Liver (tissue), 9 donors: Measurements from ENCODE around the gene HGFAC. TPM values are rescaled to one million over a fixed set of nuclear protein-coding genes. Genes with fewer than 3 reads are reported as not detected.

ENCODE experiments used
- DNase-seq: peaks from one replicate; pipeline ENCODE4 v3.0.0-alpha.2; 2017; ENCODE audit warnings: low spot score
- H3K27ac ChIP-seq, 2 donors: one replicate each; pipeline ENCODE4 v1.7.0; 2013; ENCODE audit warnings: inconsistent platforms in 2 of 2, low read length in 2 of 2, control low read depth in 1 of 2, low read depth in 1 of 2, mild to moderate bottlenecking in 1 of 2
- H3K27me3 ChIP-seq, 4 donors: one replicate each; pipeline versions ENCODE4 v1.6.1 to v1.7.0; 2013; ENCODE audit warnings: low read length in 3 of 4, inconsistent platforms in 1 of 4, mild to moderate bottlenecking in 1 of 4, moderate library complexity in 1 of 4; ENCODE audit not compliant: control insufficient read depth in 4 of 4, insufficient read depth in 4 of 4
- H3K36me3 ChIP-seq, 4 donors: one replicate each; pipeline versions ENCODE4 v1.6.1 to v1.7.0; 2013; ENCODE audit warnings: low read length in 3 of 4, mild to moderate bottlenecking in 3 of 4, low read depth in 1 of 4, moderate library complexity in 1 of 4; ENCODE audit not compliant: control insufficient read depth in 4 of 4, insufficient read depth in 3 of 4
- H3K4me1 ChIP-seq, 4 donors: one replicate each; pipeline versions ENCODE4 v1.6.1 to v1.7.0; 2013; ENCODE audit warnings: low read length in 3 of 4, mild to moderate bottlenecking in 3 of 4, moderate library complexity in 1 of 4; ENCODE audit not compliant: control insufficient read depth in 4 of 4, insufficient read depth in 4 of 4
- H3K4me3 ChIP-seq, 3 donors: one replicate each; pipeline versions ENCODE4 v1.6.1 to v1.7.0; 2013; ENCODE audit warnings: low read length in 3 of 3, control low read depth in 1 of 3, low read depth in 1 of 3, mild to moderate bottlenecking in 1 of 3
- H3K9ac ChIP-seq, 2 donors: one replicate each; pipeline ENCODE4 v1.7.0; 2013; ENCODE audit warnings: low read length in 2 of 2, mild to moderate bottlenecking in 2 of 2, moderate library complexity in 2 of 2, control low read depth in 1 of 2, low read depth in 1 of 2
- H3K9me3 ChIP-seq, 4 donors: one replicate each; pipeline versions ENCODE4 v1.6.1 to v1.7.0; 2013; ENCODE audit warnings: low read length in 3 of 4; ENCODE audit not compliant: control insufficient read depth in 4 of 4
- EGR1 ChIP-seq, 2 donors: IDR thresholded peaks; 2 replicates each; pipeline ENCODE4 v1.6.1; 2016 to 2018; ENCODE audit warnings: antibody characterized with exemption in 2 of 2, low read depth in 2 of 2
- FOXA1 ChIP-seq: IDR thresholded peaks from 2 replicates; pipeline ENCODE4 v1.6.1; 2016; ENCODE audit warnings: antibody characterized with exemption
- FOXA2 ChIP-seq: IDR thresholded peaks from 2 replicates; pipeline ENCODE4 v1.6.1; 2016; ENCODE audit warnings: antibody characterized with exemption
- GABPA ChIP-seq, 2 donors: IDR thresholded peaks in 1 of 2; conservative IDR thresholded peaks in 1 of 2; 2 replicates each; pipeline ENCODE4 v1.6.1; 2016; ENCODE audit warnings: antibody characterized with exemption in 2 of 2, mild to moderate bottlenecking in 1 of 2, moderate library complexity in 1 of 2
- HNF4A ChIP-seq, 2 donors: conservative IDR thresholded peaks; 2 replicates each; pipeline ENCODE4 v1.6.1; 2016; ENCODE audit warnings: antibody characterized with exemption in 2 of 2, mild to moderate bottlenecking in 2 of 2
- HNF4G ChIP-seq: IDR thresholded peaks from 2 replicates; pipeline ENCODE4 v1.6.1; 2016; ENCODE audit warnings: antibody characterized with exemption
- JUND ChIP-seq, 2 donors: IDR thresholded peaks; 2 replicates each; pipeline ENCODE4 v1.6.1; 2016; ENCODE audit warnings: antibody characterized with exemption in 2 of 2
- NR2F2 ChIP-seq: IDR thresholded peaks from 2 replicates; pipeline ENCODE4 v1.6.1; 2016; ENCODE audit warnings: antibody characterized with exemption
- RAD21 ChIP-seq, 2 donors: IDR thresholded peaks; 2 replicates each; pipeline ENCODE4 v1.6.1; 2016; ENCODE audit warnings: antibody characterized with exemption in 2 of 2, mild to moderate bottlenecking in 2 of 2
- RXRA ChIP-seq, 2 donors: IDR thresholded peaks; 2 replicates each; pipeline ENCODE4 v1.6.1; 2017 to 2018; ENCODE audit warnings: antibody characterized with exemption in 2 of 2, mild to moderate bottlenecking in 1 of 2
- SP1 ChIP-seq: IDR thresholded peaks from 2 replicates; pipeline ENCODE4 v1.6.1; 2018; ENCODE audit warnings: antibody characterized with exemption, mild to moderate bottlenecking
- TAF1 ChIP-seq: conservative IDR thresholded peaks from 2 replicates; pipeline ENCODE4 v1.6.1; 2016; ENCODE audit warnings: antibody characterized with exemption, mild to moderate bottlenecking
- YY1 ChIP-seq: IDR thresholded peaks from 2 replicates; pipeline ENCODE4 v1.6.1; 2016; ENCODE audit warnings: antibody characterized with exemption, mild to moderate bottlenecking
- WGBS: extraction: QIAGEN DNeasy Blood & Tissue Kit; methylation state at CpG from one replicate; pipeline ENCODE4 v1.1.7; 2013; 5-methylcytosine and 5-hydroxymethylcytosine counted together
- polyA plus RNA-seq, 2 donors: library from polyadenylated mRNA; stranded (reverse) in 1 of 2; unstranded in 1 of 2; fragments of 200-250 nt in 1 of 2; fragments of >200 nt in 1 of 2; fragmentation: Nextera tagmentation in 1 of 2; extraction: Ambion mirVana in 1 of 2; gene quantifications; one replicate each; pipeline versions ENCODE4 v1.2.1 to v1.2.3, GENCODE V29; 2013 to 2015
- total RNA-seq, 2 donors: library from RNA; depleted of rRNA; stranded (reverse); fragments of >200 nt; gene quantifications; one replicate each; pipeline ENCODE4 v1.2.3, GENCODE V29; 2014
- TF ChIP-seq, protein P1 (sequence below): IDR thresholded peaks from 2 replicates; pipeline ENCODE4 v1.6.1; 2016; ENCODE audit warnings: antibody characterized with exemption
- TF ChIP-seq, protein P2 (sequence below): fragments of 150-350 bp; IDR thresholded peaks from 2 replicates; pipeline ENCODE4 v1.5.1; 2017; ENCODE audit warnings: improper control_type of control experiment, low read depth, low read length; ENCODE audit not compliant: missing input control
- TF ChIP-seq, protein P3 (sequence below): IDR thresholded peaks from 2 replicates; pipeline ENCODE4 v1.6.1; 2016; ENCODE audit warnings: antibody characterized with exemption, mild to moderate bottlenecking
- TF ChIP-seq, protein P4 (sequence below): IDR thresholded peaks from 2 replicates; pipeline ENCODE4 v1.6.1; 2016; ENCODE audit warnings: antibody characterized with exemption
- TF ChIP-seq, protein P5 (sequence below): IDR thresholded peaks from 2 replicates; pipeline ENCODE4 v1.6.1; 2016; ENCODE audit warnings: antibody characterized with exemption
- donor health status: healthy.
- donor health status: healthy.
- donor health status: healthy.
- donor health status: healthy.
- donor health status: healthy.

The HGFAC gene
- total and polyA plus RNA-seq, 4 donors: 23.3 to 133 (median 82.7) TPM

DNA sequence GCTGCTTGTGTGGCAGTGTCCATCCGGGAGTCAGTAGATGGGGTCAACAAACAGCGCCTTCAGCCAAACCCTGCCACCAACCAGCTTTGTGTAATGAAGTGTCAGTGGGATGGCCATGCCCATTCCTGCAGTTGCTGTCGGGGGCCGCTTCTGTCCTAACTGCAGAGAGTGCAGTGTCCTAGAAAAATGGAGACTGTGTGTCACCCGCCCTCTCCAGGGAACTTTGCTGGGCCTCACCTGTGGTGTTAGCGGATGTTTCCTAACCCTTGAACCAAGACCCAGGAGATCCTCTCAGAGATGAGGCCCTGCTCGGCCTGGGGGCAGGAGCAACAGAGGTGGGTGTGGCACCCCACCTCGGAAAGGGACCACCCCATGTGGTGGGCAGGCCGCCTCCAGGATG, 35.3 kb upstream of the HGFAC start:
- TF ChIP-seq HNF4G: no peak
- TF ChIP-seq HNF4A (conservative IDR thresholded peaks at IDR 0.05): no peak
- no peak for TF ChIP-seq FOXA1
- TF ChIP-seq TAF1: no peak
- Histone ChIP-seq H3K27ac (peak overlapping the region; percentile 31 to 95), H3K9me3 (no peaks in the 10 kb centered on the region), H3K4me3 (no peak overlapping the region), H3K9ac (peak overlapping the region in 1 of 2 donors; percentile 7), H3K36me3 (no peaks in the 10 kb centered on the region), H3K4me1 (peaks cover 18 to 47% (median 39%) of the 10 kb centered on the region in 4 donors), H3K27me3 (no peaks in the 10 kb centered on the region)
- 93% methylated on average over 9 of the region's 9 CpGs for WGBS
- no peak for DNase-seq

DNA sequence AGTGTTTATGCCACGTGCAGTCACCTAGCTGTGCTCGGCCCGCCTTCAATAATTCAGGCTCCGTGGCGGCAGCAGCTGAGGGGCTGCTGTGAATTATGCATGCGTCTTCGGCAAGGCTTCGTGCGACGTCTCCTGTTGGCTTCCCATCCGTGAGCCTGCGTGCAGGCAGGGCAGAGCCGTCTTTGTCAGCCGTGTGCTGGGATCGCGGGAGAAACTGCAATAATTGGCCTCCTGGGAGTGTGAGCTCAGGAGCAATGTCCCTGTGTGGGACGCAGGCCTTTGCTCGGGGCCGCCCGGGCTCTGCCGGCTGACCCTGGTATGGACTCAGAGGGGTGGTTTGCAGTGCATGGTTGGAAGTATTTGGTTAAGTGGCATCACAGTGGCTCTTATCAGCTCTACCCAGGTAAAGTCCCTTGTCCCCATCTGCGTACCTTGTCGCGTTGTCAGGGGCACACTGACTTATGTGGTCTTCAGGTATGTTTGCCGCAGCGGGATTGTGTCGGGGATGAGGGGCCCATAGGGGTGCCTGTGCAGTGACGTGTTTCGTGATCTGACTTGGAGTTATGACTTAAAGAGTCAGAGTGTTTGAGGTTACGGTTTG, 34.5 kb upstream of the HGFAC start:
- Histone ChIP-seq H3K4me3 (no peak overlapping the region), H3K36me3 (no peaks in the 10 kb centered on the region), H3K9me3 (no peaks in the 10 kb centered on the region), H3K27ac (peak overlapping the region; percentile 86 to 95), H3K4me1 (peaks cover 18 to 47% (median 39%) of the 10 kb centered on the region in 4 donors), H3K9ac (peak overlapping the region in 1 of 2 donors; percentile 74), H3K27me3 (no peaks in the 10 kb centered on the region)
- no peak for DNase-seq
- TF ChIP-seq, protein P1, sequence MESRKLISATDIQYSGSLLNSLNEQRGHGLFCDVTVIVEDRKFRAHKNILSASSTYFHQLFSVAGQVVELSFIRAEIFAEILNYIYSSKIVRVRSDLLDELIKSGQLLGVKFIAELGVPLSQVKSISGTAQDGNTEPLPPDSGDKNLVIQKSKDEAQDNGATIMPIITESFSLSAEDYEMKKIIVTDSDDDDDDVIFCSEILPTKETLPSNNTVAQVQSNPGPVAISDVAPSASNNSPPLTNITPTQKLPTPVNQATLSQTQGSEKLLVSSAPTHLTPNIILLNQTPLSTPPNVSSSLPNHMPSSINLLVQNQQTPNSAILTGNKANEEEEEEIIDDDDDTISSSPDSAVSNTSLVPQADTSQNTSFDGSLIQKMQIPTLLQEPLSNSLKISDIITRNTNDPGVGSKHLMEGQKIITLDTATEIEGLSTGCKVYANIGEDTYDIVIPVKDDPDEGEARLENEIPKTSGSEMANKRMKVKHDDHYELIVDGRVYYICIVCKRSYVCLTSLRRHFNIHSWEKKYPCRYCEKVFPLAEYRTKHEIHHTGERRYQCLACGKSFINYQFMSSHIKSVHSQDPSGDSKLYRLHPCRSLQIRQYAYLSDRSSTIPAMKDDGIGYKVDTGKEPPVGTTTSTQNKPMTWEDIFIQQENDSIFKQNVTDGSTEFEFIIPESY: no peak
- TF ChIP-seq TAF1 (no peak), HNF4A (conservative IDR thresholded peaks at IDR 0.05) (peak; percentile 42 to 70), JUND (IDR thresholded peaks at IDR 0.05) (no peak), SP1 (no peak), HNF4G (peak; percentile 7), FOXA2 (peak; percentile 6), GABPA (IDR thresholded peaks at IDR 0.05 in 1 of 2, conservative IDR thresholded peaks at IDR 0.05 in 1 of 2) (no peak), YY1 (no peak), RXRA (IDR thresholded peaks at IDR 0.05) (peak in 1 of 2 donors; percentile 75), EGR1 (IDR thresholded peaks at IDR 0.05; ENCODE audit: low read depth in 2 of 2) (no peak), RAD21 (IDR thresholded peaks at IDR 0.05) (peak in 1 of 2 donors; percentile 40), NR2F2 (no peak), FOXA1 (no peak)
- TF ChIP-seq, protein P2, sequence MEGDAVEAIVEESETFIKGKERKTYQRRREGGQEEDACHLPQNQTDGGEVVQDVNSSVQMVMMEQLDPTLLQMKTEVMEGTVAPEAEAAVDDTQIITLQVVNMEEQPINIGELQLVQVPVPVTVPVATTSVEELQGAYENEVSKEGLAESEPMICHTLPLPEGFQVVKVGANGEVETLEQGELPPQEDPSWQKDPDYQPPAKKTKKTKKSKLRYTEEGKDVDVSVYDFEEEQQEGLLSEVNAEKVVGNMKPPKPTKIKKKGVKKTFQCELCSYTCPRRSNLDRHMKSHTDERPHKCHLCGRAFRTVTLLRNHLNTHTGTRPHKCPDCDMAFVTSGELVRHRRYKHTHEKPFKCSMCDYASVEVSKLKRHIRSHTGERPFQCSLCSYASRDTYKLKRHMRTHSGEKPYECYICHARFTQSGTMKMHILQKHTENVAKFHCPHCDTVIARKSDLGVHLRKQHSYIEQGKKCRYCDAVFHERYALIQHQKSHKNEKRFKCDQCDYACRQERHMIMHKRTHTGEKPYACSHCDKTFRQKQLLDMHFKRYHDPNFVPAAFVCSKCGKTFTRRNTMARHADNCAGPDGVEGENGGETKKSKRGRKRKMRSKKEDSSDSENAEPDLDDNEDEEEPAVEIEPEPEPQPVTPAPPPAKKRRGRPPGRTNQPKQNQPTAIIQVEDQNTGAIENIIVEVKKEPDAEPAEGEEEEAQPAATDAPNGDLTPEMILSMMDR: no peak
- TF ChIP-seq, protein P3, sequence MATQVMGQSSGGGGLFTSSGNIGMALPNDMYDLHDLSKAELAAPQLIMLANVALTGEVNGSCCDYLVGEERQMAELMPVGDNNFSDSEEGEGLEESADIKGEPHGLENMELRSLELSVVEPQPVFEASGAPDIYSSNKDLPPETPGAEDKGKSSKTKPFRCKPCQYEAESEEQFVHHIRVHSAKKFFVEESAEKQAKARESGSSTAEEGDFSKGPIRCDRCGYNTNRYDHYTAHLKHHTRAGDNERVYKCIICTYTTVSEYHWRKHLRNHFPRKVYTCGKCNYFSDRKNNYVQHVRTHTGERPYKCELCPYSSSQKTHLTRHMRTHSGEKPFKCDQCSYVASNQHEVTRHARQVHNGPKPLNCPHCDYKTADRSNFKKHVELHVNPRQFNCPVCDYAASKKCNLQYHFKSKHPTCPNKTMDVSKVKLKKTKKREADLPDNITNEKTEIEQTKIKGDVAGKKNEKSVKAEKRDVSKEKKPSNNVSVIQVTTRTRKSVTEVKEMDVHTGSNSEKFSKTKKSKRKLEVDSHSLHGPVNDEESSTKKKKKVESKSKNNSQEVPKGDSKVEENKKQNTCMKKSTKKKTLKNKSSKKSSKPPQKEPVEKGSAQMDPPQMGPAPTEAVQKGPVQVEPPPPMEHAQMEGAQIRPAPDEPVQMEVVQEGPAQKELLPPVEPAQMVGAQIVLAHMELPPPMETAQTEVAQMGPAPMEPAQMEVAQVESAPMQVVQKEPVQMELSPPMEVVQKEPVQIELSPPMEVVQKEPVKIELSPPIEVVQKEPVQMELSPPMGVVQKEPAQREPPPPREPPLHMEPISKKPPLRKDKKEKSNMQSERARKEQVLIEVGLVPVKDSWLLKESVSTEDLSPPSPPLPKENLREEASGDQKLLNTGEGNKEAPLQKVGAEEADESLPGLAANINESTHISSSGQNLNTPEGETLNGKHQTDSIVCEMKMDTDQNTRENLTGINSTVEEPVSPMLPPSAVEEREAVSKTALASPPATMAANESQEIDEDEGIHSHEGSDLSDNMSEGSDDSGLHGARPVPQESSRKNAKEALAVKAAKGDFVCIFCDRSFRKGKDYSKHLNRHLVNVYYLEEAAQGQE: no peak
- TF ChIP-seq, protein P4, sequence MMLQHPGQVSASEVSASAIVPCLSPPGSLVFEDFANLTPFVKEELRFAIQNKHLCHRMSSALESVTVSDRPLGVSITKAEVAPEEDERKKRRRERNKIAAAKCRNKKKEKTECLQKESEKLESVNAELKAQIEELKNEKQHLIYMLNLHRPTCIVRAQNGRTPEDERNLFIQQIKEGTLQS: no peak
- TF ChIP-seq, protein P5, sequence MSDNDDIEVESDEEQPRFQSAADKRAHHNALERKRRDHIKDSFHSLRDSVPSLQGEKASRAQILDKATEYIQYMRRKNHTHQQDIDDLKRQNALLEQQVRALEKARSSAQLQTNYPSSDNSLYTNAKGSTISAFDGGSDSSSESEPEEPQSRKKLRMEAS: peak; percentile 28
- 72% methylated on average over 30 of the region's 30 CpGs for WGBS
